HL-60 (cell line): ENCODE measurements around the gene FAM120A.
A peak's percentile ranks its signal among the peaks of the same experiment; 100 is the strongest.

Experiments used
- DNase-seq, 2 experiments: peaks; one replicate each; pipeline ENCODE4 v3.0.0-alpha.2; 2010 to 2020; ENCODE audit warnings: low read depth in 1 of 2, low spot score in 1 of 2
- H3K27ac ChIP-seq: fragments of 250-450 bp; sonication (Bioruptor Pico); replicated peaks from 2 replicates; pipeline ENCODE4 v1.5.1; 2020; ENCODE audit warnings: mild to moderate bottlenecking, moderate library complexity
- H3K27me3 ChIP-seq: fragments of 250-450 bp; sonication (Bioruptor Pico); 2 replicates; pipeline ENCODE4 v1.5.1; 2021; ENCODE audit warnings: mild to moderate bottlenecking, moderate library complexity; ENCODE audit not compliant: insufficient read depth, poor library complexity, severe bottlenecking
- H3K4me3 ChIP-seq: replicated peaks from 2 replicates; pipeline ENCODE4 v1.5.1; 2011; ENCODE audit warnings: mild to moderate bottlenecking, control low read depth, low read length; ENCODE audit not compliant: insufficient read depth
- CTCF ChIP-seq: IDR thresholded peaks from one replicate; pipeline ENCODE4 v1.5.1; 2011; ENCODE audit warnings: low read length, control low read depth, inconsistent platforms; ENCODE audit not compliant: insufficient read depth
- GABPA ChIP-seq: IDR thresholded peaks from 2 replicates; pipeline ENCODE4 v1.6.1; 2012; ENCODE audit warnings: low read depth
- POLR2AphosphoS5 ChIP-seq: IDR thresholded peaks from 2 replicates; pipeline ENCODE4 v1.6.1; 2012; ENCODE audit warnings: low read depth
- REST ChIP-seq: IDR thresholded peaks from 2 replicates; pipeline ENCODE4 v1.6.1; 2012; ENCODE audit warnings: low read depth; ENCODE audit not compliant: insufficient replicate concordance
- SPI1 ChIP-seq: IDR thresholded peaks from 2 replicates; pipeline ENCODE4 v1.6.1; 2012; ENCODE audit warnings: low read depth, mild to moderate bottlenecking, borderline replicate concordance

FAM120A gene

GRCh38 chr9:93572636-93573515, 121.4 kb downstream of the FAM120A start:
- Histone ChIP-seq H3K4me3 (no peak overlapping the region), H3K27ac (no peak overlapping the region), H3K27me3 (no peaks in the 10 kb centered on the region)
- DNase-seq, result no peak
- TF ChIP-seq GABPA, result no peak
- TF ChIP-seq POLR2AphosphoS5, result no peak
- TF ChIP-seq CTCF, result no peak
- TF ChIP-seq SPI1, result no peak
- no peak for TF ChIP-seq REST

- Histone ChIP-seq H3K27ac (no peak overlapping the region), H3K4me3 (no peak overlapping the region), H3K27me3 (no peaks in the 10 kb centered on the region)
- TF ChIP-seq REST (no peak), GABPA (no peak), POLR2AphosphoS5 (no peak), SPI1 (peak; percentile 46; the same call in 1 of the 2 replicates), CTCF (no peak)
- no peak for DNase-seq
Observed at GRCh38 chr9:93573516-93573828, 122.0 kb downstream of the FAM120A start.

GRCh38 chr9:93574091-93574899, 122.8 kb downstream of the FAM120A start:
- Histone ChIP-seq H3K27me3 (no peaks in the 10 kb centered on the region), H3K4me3 (no peak overlapping the region), H3K27ac (no peak overlapping the region)
- no peak for DNase-seq
- no peak for TF ChIP-seq CTCF
- TF ChIP-seq SPI1, result no peak
- TF ChIP-seq REST, result no peak
- TF ChIP-seq GABPA, result no peak
- TF ChIP-seq POLR2AphosphoS5, result no peak
